Measurements from ENCODE around the gene COL10A1.

GRCh38 chr6:116156405-116157326 lies 30.7 kb upstream of the COL10A1 start:
- TF ChIP-seq POLR2A (IDR thresholded peaks at IDR 0.05) (no peak), CTCF (IDR thresholded peaks at IDR 0.05 in 8 of 11, conservative IDR thresholded peaks at IDR 0.05 in 3 of 11) (no peak), POLR2AphosphoS5 (IDR thresholded peaks at IDR 0.05) (no peak)
